Tongue (tissue), 2 donors: ENCODE measurements around the gene ST6GALNAC5. TPM values are rescaled to one million over a fixed set of nuclear protein-coding genes. Genes with fewer than 3 reads are reported as not detected.
A peak's percentile ranks its signal among the peaks of the same experiment; 100 is the strongest.
"Not testable (repeated sequence)": the region's sequence is repeated elsewhere in the genome, so short reads cannot be mapped to it uniquely, and the experiment has no call there.

Experiments used
- DNase-seq: peaks from one replicate; pipeline ENCODE4 v3.0.0-alpha.2; 2015
- total RNA-seq: library from RNA; depleted of rRNA; stranded (reverse); fragments of >200 nt; gene quantifications from one replicate; pipeline ENCODE4 v1.2.3, GENCODE V29; 2014

ST6GALNAC5 gene
- total RNA-seq, 1 donor from 2014 or later = 5.2 TPM

DNA sequence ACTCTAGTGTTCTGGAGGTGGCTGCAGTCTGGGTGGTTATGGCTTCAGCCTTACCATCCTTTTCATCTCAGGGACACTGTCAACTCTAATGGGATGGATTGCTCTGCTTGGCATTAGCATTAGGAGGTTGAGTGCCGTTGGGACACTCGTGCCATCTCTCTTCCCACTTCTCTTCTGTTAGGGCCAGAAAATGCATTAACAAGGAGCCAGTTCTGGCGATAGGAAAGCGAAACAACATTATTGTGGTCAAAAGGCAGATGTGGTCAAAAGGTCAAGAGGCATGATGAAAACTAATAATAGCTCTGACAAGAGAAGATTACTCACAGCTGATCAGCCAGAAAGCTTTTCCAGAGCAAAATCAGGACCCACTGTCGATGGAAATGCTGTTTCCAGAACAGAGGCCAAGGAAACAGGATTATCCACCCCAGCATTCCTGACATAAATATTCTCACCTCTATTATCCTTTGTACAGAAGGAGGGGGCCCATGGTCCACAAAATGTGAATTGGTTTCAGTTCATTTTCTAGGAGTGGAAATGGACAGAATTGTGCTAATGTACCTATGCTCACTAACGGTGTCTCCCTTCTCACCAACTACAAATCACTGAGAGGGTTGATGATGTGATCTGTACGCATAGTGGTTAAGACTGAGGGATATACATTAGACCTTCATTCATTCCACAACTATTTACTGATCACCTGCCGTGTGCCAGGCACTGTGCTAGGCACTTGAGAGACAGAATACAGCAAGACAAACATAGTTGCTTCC, 72.0 kb downstream of the ST6GALNAC5 start:
- DNase-seq = no peak

DNA sequence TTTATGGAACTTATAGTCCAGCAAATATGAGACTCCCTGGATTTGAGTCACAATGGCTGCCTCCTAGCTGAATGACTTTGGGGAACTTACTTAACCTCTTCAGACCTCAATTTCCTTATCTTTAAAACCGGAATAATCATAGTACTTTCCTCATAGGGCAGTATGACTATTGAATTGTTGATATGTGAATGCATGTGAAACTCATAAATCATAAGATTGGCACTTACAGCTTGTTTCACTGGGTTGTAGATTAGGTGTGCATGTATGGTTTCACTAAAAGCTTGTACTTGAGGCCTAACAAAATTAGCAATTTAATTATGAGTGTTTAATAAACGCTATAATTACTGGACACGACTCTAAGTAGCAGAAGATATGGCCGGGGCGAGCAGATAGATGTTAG, 72.5 kb downstream of the ST6GALNAC5 start:
- no peak for DNase-seq

DNA sequence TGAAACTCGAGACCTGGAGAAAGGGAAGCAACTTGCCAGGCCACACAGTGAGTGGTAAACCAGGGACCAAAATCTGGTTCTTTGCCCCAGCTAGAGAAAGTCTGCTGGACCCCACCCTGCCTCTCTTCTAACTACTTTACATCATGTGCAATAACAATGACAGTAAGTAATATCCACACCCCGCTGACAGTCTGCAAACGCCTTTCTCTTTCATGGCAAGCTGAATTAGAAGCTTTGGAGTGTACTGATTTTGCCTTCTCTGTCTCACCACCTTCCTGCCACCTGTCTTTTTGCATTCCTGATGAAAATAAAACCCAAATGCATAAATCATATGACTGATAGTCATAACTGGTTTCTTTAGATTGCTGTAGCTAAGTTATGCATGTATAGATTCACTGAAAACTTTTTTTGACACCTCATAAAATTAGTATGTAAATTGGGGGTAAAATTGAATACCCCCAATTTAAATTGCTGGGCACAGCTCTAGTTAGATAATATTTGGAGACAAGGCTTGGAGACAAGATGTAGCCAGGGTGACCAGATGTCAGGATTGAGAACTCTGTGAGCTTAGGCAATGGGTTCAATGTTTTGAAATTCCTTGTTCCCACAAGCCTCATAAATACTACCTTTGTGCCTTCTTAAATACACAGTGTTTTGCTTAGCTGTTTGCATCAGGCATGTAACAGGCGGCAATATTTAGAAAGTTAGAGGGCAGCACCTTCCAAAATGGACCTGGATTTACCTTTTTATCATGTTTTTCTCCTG, 73.5 kb downstream of the ST6GALNAC5 start:
- DNase-seq = peak; percentile 3

DNA sequence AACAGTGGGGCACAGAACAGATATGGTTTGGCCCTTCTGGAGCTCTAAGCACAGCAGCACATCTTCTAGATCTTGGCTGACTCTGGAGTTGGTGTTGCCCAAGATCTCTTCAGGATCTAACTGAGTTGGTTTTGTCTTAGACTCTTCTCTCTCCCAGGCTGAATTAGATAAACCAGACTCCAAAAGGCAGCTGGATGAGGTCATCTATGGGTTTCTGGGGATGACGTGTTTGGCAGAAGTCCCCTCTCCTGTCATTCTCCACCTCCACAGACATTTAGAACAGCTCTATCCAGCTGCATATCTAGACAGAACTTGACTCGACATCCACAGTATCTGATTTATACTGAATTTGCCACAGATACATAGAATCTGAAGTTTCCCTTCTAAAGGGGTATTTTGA, 75.3 kb downstream of the ST6GALNAC5 start:
- DNase-seq = peak; percentile 5

DNA sequence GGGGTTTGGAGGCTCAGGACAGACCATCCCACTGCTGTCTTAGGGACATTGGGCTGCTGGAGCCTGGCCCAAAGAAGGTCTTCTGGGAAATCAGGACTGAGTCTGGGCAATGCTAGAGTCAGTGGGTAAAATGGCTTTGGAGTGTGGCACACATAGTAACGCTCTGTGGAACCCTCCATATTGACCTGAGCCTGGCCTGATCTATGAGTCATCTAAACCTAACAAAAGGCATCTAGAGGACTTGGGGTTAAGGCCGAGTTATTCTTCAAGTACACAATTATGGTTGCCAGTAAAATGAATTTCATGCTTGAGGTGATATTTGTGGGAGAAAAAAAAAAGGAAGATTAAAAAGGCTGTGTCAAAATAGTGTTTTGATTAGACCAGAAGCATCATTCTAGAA, 77.7 kb downstream of the ST6GALNAC5 start:
- no peak for DNase-seq

DNA sequence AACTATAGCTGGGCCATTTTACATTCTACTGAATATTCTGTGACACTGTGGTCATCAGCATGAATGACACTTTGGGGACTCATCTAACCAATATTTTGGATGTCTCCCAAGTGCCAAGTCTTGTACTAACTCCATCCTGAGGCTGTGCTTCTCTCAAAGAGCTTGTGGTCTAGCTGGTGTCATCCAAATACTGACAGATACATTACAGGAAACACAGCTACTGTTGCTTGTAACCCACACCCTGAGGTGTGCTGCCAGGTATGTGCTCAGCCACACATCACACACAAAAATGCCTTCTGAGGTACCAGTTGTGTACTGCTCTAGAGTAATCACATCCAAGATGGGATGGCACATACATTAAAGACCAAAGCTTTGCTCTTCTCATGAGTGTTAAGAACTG, 81.6 kb downstream of the ST6GALNAC5 start:
- no peak for DNase-seq

DNA sequence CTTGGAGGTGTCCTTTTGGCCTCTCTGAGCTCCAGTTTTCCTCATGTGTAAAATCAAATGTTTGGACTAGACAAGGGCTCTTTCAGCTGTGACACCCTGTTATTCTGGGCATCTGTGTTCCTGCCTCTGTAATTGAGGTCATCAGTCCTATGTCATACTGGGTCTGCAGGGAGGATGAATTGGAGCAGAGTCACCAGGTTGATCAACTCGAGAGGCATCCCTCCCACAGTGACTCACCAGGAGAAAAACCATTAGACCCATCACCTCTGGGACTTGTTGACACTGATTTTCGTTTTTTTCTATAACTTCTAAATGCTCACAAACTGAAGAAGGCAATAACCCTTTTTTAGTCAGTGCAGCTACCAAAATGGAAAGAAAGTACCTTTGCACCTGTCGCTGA, 82.2 kb downstream of the ST6GALNAC5 start:
- no peak for DNase-seq

DNA sequence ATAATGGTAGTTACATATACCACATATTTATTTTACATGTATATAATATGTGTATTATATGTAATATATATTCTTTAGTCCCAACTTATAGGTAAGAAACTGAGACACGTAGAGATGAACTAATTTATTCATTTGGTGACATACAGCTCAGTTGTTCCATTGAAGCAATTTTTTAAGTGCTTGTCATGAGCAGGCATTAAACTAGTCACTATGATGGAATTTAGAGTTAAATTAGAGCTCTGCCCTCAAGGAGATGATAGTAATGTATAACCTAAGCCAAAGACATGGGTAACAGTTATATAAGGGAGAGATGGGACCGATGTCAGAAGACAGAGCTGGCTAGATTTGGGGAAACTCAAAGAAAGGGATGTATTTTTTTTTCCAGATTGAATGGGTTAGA, 83.0 kb downstream of the ST6GALNAC5 start:
- no peak for DNase-seq

DNA sequence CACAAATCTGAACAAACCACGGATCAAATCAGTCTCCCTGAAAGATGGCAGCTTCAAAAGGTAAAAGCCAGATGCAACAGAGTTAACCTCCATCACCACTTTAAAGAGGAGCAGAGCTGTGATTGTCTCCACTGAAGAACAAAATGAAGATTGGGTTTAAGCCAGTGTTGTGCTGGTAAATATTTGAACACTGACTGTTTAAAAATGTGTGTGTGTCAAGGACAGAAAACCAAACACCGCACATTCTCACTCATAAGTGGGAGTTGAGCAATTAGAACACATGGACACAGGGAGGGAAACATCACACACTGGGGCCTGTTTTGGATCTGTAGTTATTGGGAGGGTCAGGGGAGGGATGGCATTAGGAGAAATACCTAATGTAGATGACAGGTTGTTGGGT, 83.9 kb downstream of the ST6GALNAC5 start:
- DNase-seq = no peak

DNA sequence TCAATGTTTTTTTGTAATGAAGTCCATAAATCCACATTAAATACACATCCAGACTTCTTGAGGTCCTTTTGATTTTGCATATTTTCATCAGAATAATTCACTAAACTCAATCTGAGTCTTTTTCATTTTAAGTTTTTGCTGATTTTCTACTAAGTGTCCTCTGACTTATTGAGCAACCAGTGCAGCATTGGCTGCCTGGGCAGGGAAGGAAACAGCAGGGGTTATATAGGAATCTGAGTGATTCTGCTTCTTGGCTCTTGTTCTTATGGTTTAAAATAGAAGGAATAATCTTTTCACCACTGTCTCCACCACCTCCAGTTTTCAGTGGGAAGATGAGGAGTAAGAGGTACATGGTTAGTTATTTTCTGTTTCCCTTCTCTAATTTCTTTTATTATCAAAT, 88.4 kb downstream of the ST6GALNAC5 start:
- no peak for DNase-seq

DNA sequence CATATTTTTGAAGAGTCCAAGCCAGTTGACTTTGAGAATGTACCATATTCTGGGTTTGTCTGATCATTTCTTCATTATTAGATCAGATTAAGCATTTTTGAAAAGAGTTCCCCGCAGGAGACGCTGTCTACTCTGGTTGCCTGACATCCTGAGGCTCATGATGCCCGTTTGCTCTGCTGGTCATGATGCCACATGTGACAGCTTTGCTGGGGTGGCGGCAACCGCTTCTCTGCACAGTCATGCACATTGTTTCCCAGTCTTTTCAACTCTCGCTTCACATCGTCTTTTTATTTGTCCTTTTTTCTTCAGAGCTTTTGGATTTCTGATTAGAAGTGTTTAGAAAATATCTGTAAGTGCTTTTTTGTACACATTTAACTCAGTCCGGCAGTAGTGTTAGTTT, 90.7 kb downstream of the ST6GALNAC5 start:
- no peak for DNase-seq

DNA sequence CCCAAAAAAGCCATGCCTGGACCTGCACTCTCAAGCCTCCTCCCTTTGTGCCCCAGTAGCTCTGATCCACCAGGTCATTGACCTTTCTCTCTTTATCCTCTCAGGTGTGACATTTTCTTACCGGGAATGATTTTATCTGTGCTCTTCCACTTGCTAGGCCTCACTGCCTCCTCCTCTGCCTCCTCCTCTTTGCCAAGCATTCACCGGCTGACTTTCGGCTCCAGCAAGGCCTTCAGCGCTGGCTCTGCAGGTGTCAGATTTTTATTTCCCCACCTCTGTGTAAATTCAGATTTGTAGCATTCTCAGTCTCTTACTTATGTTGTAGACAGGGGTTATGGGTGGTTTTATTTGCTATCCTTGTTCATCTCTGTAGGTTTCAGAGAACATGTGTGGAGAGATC, 91.5 kb downstream of the ST6GALNAC5 start:
- no peak for DNase-seq

DNA sequence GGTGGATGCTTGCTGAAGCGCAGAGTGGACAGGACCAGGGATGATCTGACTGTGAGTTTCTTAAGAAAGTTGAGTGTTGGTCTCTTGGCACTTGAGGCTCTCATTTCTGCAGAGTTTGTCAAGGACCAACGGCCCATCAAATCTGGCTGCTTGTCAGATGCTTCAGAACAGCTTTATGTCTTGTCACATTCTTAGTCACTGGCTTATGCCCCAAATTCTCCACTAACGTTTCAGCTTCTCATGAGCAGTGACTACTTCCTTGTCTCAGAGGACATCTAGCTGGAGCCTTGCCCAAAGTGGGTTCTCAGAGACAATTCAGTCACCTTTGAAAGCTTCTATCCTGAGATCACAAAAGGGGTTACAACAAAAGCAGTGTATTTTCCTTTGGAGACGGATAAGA, 92.3 kb downstream of the ST6GALNAC5 start:
- DNase-seq = no peak

DNA sequence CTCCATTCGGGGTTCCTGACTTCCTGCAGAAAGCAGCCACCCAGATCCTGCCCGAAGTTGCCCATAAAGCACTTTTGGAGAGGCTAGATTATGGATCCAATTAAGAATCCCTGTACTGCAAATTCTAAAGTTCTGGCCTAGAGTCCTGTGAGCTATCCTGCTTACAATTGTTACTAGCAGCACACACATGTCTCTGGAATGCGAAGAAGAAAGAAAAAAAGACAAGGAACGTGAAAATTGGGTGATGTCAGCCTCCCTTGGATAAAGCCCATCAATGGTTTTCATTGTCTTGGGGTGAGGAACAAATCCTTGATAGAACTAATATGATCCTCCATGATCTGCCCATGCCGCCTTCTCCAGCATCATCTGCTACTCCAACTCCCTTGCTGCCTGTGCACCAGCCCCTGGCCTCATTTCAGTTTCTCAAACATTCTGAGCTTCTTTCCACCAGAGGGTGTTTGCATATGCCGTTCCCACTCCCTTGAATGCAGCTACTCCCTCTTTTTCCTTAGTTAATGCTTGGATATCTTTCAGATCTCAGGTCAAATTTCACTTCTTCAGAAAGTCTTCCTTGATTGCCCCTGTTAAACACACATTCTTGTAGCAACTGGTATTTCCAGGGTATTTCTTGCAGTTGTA, 94.0 kb downstream of the ST6GALNAC5 start:
- DNase-seq = no peak

DNA sequence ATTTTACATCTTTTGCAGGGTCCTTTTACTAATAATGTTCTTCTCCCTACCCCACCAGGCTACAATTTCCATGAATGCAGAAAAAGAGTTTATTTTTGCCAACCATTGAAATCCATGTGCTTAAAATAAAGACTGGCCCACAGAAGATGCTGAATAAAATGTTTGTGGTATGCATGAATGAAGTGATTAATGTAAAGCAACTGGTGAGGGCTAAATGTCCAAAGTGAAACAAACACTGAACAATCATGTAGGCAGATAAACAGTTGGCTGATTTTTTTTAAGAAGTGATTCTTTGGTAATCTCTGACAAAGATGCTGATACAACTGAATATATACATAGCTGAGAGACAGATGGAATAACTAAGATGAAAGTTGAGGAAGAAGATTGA, 94.5 kb downstream of the ST6GALNAC5 start:
- no peak for DNase-seq

DNA sequence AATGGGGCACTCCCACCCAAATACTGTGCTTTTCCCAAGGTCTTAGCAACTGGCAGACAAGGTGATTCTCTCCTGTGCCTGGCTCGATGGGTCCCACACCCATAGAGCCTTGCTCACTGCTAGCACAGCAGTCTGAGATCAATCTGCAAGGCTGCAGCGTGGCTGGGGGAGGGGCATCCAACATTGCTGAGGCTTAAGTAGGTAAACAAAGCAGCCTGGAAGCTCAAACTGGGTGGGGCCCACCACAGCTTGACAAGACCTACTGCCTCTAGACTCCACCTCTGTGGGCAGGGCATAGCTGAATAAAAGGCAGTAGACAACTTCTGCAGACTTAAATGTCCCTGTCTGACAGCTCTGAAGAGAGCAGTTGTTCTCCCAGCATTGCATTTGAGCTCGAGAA, 114.0 kb downstream of the ST6GALNAC5 start:
- not testable (repeated sequence) for DNase-seq

DNA sequence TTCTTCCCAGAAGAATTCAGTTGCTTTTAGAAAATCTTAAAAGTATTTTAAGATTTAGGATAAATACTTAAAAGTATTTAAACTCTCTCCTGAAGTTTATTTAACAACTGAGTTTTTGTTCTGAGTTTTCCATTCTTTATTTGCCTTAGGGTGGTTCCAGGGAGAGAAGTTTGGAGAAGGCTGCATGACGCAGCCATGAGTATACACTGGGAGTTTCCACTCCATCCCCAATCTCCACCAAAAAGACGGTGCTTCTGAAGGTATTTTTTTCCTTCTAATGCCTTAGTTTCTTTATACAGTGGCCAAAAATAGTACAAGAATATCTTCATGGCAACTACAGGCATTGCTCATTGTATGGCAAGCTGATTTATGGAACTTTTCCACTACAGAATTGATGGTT, 122.7 kb downstream of the ST6GALNAC5 start:
- DNase-seq = no peak

DNA sequence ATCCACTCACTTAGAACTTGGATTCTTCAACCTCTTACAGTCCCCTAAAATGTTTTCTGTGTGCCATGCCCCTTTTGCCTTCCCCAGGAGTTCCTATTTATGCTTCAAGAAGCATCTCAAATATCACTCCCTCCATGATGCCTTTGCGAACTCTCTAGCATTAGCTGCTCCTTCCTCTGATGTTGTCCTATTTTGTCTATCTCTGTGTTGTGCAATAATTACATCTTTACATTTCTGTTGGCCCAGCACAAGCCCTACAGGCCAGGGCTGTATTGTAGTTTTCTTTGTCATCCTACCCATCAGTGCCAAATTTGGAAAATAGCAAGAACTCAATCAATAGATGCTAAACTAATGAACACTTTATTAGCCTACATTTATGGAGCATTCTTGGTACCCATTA, 125.8 kb downstream of the ST6GALNAC5 start:
- DNase-seq = no peak

DNA sequence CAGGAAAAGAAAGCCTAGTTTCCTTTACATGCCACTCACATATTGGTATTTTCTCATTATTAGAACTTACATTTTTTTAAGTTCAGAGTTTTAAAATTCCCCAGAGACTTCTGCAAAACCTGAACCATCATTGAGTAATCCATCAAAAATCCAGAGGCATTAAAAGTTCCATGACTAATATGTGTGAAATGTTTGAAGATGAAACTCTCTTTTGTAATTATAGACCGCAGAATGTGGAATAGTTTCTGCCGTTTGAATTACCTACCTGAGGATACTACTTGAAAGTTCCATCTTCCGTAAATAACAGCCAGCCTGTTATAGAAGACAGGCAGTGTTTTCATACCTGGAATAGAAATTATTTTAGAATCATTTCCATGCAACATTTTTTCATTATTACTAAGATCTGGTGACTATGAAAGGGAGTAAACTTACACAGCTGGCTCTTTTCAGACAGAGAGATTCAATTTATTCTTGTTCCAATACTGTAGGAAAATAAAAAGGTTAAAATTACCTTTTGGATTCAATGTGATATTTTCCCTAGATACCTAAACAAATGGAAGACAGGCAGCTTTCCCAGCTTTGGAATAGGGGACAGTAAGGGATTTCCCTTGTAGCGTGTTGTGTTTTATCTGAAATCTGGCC, 131.4 kb downstream of the ST6GALNAC5 start:
- DNase-seq = peak; percentile 22

DNA sequence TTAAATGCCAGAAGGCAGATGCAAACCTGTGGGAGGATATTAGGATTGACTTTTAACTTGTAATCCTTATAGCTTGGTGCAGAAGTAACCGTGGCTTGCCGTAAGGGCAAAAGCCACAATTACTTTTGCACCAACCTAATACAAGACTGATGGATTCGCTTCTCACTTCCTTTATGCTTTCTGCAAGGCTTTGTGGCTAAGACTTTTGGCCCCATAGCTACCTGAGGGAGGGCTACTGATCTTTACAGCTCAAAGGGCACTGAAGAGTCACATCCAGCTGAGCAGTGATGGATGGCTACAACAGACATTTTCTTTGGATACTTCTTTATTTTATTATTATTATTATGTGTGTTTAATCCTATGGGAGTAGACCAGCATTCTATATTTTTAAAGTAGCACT, 140.4 kb downstream of the ST6GALNAC5 start:
- DNase-seq = no peak

DNA sequence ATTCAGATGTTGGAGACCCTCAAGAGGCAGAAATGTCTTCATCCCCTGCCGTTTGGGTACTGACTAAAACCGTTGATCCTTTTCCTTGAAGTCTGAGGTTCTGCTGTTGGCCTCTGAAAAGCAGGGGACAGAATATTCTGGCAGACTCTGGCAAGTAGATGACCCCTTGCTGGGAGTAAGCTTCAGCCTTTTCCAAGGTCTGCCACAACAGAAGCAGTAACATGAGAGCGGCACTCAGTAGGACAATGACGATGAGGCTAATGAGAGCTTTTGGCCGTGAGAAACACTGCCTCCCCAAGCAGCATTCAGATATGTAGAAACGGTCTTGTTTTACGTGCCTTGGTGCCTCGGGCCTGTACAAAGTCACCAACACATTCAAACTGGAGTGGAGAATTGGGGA, 143.7 kb downstream of the ST6GALNAC5 start:
- no peak for DNase-seq

DNA sequence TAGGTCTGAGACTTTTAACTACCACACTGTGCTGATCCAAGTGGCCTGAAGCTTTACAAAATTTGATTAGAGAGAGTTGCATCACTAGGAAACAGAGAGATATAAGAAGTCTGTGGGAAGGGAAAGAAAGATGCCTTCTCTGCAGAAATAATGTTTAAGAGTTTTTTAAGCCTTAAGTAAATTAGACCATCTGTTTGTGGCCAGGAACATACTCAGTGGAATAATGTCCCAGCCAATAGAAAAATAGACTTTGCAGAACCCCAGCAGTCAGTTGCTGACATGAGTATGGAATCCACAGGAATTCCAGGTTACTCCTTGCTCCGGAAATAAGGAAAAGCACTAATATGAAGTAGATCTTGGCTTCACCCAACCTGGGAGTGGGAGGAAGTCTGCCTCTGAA, 144.8 kb downstream of the ST6GALNAC5 start:
- DNase-seq = no peak
